Retinal pigment epithelial cell (primary cell): Measurements from ENCODE around the gene GPR161.

Experiments used
- DNase-seq: peaks from one replicate; pipeline ENCODE4 v3.0.0-alpha.2; 2010; ENCODE audit warnings: low read depth
- H3K4me3 ChIP-seq: 2 replicates; pipeline ENCODE4 v1.5.1; 2011; ENCODE audit warnings: mild to moderate bottlenecking, low read length, control low read depth, moderate library complexity
- CTCF ChIP-seq: conservative IDR thresholded peaks from 2 replicates; pipeline ENCODE4 v1.5.1; 2011; ENCODE audit warnings: low read depth, low read length, control low read depth, inconsistent platforms

The GPR161 gene

GRCh38 chr1:168054117-168054516, 82.6 kb downstream of the GPR161 start:
- no peak overlapping the region for H3K4me3 ChIP-seq
- peak; percentile 5 for DNase-seq
- no peak for TF ChIP-seq CTCF

GRCh38 chr1:168053681-168054080, 83.0 kb downstream of the GPR161 start:
- no peak overlapping the region for H3K4me3 ChIP-seq
- no peak for DNase-seq
- TF ChIP-seq CTCF: no peak

GRCh38 chr1:168050880-168051279, 85.8 kb downstream of the GPR161 start:
- no peak overlapping the region for H3K4me3 ChIP-seq
- DNase-seq: no peak
- no peak for TF ChIP-seq CTCF

- DNase-seq: no peak
- TF ChIP-seq CTCF: no peak
- no peak overlapping the region for H3K4me3 ChIP-seq
Observed at GRCh38 chr1:168050307-168050706, 86.4 kb downstream of the GPR161 start.

- TF ChIP-seq CTCF: no peak
- DNase-seq: no peak
- no peak overlapping the region for H3K4me3 ChIP-seq
Observed at GRCh38 chr1:168045311-168045710, 91.4 kb downstream of the GPR161 start.

GRCh38 chr1:168042362-168042761, 94.4 kb downstream of the GPR161 start:
- no peak for TF ChIP-seq CTCF
- H3K4me3 ChIP-seq: no peak overlapping the region
- DNase-seq: no peak

GRCh38 chr1:168035345-168035744, 101.4 kb downstream of the GPR161 start:
- no peak overlapping the region for H3K4me3 ChIP-seq

More at GRCh38 chr1:168035345-168035744, 101.4 kb downstream of the GPR161 start:
- TF ChIP-seq CTCF: no peak
- DNase-seq: no peak
